ENCODE results near the gene ZIM2.
"Not testable (repeated sequence)": the region's sequence is repeated elsewhere in the genome, so short reads cannot be mapped to it uniquely, and the experiment has no call there.

Gene ZIM2

DNA sequence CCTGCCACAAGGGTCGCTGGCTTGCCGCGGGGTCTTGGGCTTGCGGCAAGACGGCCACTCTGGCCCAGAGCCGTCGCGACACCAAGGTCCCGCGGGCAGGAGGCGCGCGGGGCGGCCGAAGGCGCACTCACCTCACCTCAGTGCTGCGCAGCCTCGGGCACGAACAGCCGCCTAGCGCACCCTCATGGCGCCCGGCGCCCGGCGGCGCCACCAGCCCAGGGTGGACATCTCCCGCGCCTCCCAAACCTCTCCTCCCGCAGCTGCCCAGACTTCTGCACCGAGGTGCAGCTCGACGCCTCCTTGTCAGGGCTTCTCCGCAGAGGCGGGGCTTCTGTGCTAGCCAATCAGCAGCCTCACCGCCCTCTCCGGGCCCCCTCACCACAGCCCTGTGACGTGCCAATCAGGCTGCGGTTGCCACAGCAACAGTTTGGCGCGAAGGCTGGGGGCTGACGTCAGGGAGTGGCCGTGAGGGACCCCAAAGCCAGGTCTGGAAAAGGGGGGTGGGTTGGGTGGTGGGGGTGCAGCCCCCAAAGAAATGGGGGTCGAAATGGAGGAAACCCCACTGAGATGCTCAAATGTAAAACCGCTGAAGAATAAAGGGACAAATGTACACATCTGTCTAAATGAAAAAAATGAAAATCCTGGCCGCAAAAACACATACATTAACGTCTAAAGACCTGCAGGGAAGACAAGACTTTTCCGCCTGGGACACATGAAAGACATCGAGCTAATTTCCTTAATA lies at the start of gene ZIM2, which contains the start of gene PEG3:
TSS of gene ZIM2 (minus strand) at position 276 of the 742 bp plus-strand sequence. CDS start 16,449 bp downstream, outside the sequence.
TSS of gene PEG3 (minus strand) at position 276 of the 742 bp plus-strand sequence. CDS start 16,071 bp downstream, outside the sequence.
- no peak for DNase-seq (ENCODE audit: extremely low read depth in 1 of 2, low read depth in 1 of 2)

- DNase-seq (ENCODE audit: extremely low read depth in 1 of 2, low read depth in 1 of 2): no peak
Observed at GRCh38 chr19:56885173-56885985, 44.9 kb upstream of the ZIM2 start.

DNA sequence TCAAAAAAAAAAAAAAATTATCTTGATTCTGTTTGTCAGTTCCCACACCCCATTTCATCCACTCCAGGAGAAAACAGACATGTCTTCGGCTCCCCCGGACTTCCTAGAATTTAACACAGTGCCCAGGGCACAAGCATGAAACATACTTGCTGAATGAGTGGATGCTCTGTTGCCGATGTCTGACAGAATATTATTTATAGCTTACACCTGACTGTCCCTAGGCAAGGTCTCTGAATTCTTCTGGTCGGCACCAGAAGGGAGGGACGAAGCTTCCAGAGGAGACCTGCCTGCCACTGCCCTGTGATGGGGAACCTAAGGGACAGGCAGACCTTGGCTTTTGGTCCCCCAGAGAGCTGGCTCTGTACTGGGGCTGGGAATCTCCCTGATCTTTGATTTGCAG lies 43.9 kb upstream of the ZIM2 start:
- no peak for DNase-seq (ENCODE audit: extremely low read depth in 1 of 2, low read depth in 1 of 2)

GRCh38 chr19:56880592-56881190 lies 40.2 kb upstream of the ZIM2 start:
- no peak for DNase-seq (ENCODE audit: extremely low read depth in 1 of 2, low read depth in 1 of 2)

GRCh38 chr19:56877069-56877715 lies 36.7 kb upstream of the ZIM2 start:
- no peak for DNase-seq (ENCODE audit: extremely low read depth in 1 of 2, low read depth in 1 of 2)

- no peak for DNase-seq (ENCODE audit: extremely low read depth in 1 of 2, low read depth in 1 of 2)
Observed at GRCh38 chr19:56875717-56876116, 35.2 kb upstream of the ZIM2 start.

GRCh38 chr19:56874530-56874929 lies 34.0 kb upstream of the ZIM2 start:
- no peak for DNase-seq (ENCODE audit: extremely low read depth in 1 of 2, low read depth in 1 of 2)

GRCh38 chr19:56873493-56873892 lies 33.0 kb upstream of the ZIM2 start:
- no peak for DNase-seq (ENCODE audit: extremely low read depth in 1 of 2, low read depth in 1 of 2)

- DNase-seq (ENCODE audit: extremely low read depth in 1 of 2, low read depth in 1 of 2): no peak
Observed at GRCh38 chr19:56869886-56870285, 29.4 kb upstream of the ZIM2 start.

DNA sequence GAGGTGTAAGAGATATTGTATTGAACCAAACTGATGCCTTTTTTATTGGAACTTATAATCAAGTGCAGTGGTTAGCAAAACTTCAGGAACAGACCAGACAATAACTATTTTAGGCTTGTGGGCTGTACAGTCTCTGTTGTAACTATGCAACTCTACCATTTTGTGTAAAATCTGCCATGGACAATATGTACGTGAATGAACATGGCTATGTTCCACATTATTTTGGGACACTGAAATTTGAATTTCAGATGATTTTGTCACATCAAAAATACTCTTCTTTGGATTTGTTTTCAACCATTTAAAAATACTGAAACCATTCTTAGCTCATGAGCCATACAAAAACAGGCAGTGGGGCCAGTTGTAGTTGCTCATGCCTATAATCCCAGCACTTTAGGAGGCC lies 27.9 kb upstream of the ZIM2 start:
- no peak for DNase-seq (ENCODE audit: extremely low read depth in 1 of 2, low read depth in 1 of 2)

DNA sequence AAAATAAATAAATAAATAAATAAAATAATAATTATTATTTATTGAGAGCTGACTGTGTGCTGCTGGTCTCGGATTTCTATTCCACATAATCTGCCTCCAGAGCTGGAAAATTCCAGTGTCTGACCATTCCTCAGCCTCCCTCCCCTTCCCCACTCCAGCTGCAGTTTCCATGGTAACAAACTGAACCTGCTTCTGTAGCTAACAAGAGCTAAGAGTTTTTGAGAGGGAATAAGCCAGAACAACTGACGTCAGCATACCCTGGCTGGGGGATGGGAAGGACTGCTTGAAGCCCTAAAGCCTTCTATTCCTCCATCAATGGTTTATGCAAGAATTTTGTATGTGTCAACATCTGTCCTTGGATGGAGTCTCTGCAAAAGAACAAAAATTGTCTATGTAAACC lies 26.0 kb upstream of the ZIM2 start:
- DNase-seq (ENCODE audit: extremely low read depth in 1 of 2, low read depth in 1 of 2): no peak

- no peak for DNase-seq (ENCODE audit: extremely low read depth in 1 of 2, low read depth in 1 of 2)
Observed at GRCh38 chr19:56864443-56865125, 24.1 kb upstream of the ZIM2 start.

DNA sequence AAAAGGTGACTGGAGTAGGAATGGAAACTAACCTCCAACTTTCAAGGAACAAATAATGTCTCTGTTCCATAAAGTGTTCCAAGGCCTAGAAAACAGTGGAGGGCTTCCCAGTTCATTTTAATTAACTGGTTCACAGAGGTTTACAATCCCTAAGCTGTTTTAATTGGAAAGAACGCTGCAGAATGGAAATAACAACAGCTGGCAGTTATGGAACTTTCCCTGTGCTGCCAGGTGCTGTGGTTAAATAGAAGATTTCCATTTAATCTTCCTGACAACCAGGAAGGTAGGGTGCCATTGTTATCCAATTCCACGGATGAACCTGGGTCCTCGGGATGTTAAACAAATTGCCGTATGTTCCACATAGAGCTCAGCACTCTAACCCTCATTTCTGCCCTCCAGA lies 22.2 kb upstream of the ZIM2 start:
- no peak for DNase-seq (ENCODE audit: extremely low read depth in 1 of 2, low read depth in 1 of 2)

GRCh38 chr19:56860409-56860808 lies 19.9 kb upstream of the ZIM2 start:
- DNase-seq (ENCODE audit: extremely low read depth in 1 of 2, low read depth in 1 of 2): not testable (repeated sequence)

- no peak for DNase-seq (ENCODE audit: extremely low read depth in 1 of 2, low read depth in 1 of 2)
Observed at GRCh38 chr19:56858026-56858425, 17.5 kb upstream of the ZIM2 start.

GRCh38 chr19:56856822-56857221 lies 16.3 kb upstream of the ZIM2 start:
- no peak for DNase-seq (ENCODE audit: extremely low read depth in 1 of 2, low read depth in 1 of 2)

DNA sequence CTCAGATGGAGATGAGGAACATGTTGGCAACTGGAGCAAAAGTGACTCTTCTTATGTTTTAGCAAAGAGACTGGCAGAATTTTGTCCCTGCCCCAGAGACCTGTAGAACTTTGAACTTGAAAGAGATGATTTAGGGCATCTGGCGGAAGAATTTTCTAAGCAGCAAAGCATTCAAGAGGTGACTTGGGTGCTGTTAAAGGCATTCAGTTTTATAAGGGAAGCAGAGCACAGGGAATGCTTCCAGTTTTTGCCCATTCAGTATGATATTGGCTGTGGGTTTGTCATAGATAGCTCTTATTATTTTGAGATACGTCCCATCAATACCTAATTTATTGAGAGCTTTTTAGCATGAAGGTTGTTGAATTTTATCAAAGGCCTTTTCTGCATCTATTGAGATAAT lies 11.8 kb upstream of the ZIM2 start:
- not testable (repeated sequence) for DNase-seq (ENCODE audit: extremely low read depth in 1 of 2, low read depth in 1 of 2)

DNA sequence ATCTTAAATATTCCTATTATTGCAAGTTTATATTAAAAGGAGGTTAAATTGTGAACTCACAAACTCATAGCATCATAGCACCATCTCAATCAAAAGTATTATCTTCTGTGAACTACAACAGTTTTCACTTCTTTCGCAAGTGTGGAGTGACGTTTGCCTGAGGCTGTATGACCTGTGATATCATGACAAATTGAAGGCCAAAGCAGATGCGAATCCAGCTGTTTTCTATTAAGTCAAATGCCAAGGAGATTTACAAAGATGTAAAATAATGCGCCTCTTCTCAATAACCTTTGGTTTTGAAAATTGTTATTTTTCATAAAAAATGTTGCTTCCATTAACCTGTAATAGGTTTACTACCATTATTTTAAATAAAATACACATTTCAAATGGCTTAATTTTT lies 7.6 kb upstream of the ZIM2 start:
- DNase-seq (ENCODE audit: extremely low read depth in 1 of 2, low read depth in 1 of 2): no peak

DNA sequence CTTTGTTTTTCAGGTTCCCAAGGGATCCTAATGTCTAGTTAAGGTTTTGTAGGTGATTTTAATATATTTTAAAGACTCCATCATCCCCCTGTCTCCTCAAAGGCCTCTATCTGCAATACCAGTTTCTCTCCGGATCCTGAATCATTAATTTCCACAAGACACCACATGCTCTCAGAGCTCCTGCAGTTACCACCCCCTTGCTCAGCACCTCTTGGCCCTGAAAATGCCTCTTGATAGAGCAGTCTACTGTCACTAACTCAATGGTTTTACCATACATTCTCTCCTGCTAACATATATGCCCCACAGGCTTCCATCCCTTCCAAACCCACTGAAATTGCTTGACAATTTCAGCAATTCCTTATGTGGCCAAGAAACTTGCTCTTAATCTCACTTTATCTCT lies 1.9 kb upstream of the ZIM2 start:
- DNase-seq (ENCODE audit: extremely low read depth in 1 of 2, low read depth in 1 of 2): no peak

DNA sequence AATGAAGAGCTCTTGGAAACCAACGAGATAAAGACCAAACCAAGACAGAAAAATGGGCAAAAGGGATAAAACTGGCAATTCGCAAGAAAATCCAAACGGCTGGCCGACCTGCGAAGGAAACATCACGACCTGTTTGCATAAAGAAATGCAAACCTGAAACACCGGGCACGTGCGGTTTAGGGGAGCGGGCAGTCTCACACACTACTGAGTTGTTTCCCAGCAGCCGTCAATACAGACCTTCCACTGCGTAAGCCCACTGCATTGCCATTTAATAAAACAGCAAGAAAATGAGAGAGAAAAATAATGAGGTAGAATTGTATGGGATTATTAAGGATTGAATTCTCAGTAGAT lies 642 bp upstream of the ZIM2 start:
- no peak for DNase-seq (ENCODE audit: extremely low read depth in 1 of 2, low read depth in 1 of 2)

All from stimulated activated CD8-positive, alpha-beta memory T cell treated with anti-CD3 and anti-CD28 coated beads, Interleukin-7, amount 100 ng/mL, for 48 hours (primary cell).